ENCODE data around the gene AAMP. TPM values are rescaled to one million over a fixed set of nuclear protein-coding genes. Genes with fewer than 3 reads are reported as not detected.
A peak's percentile ranks its signal among the peaks of the same experiment; 100 is the strongest.

AAMP gene
- total and polyA plus RNA-seq, 9 donors, result 71.1 to 144 (median 106) TPM

GRCh38 chr2:218286570-218287459 is 16.9 kb upstream of the AAMP start:
- intact Hi-C loops (cut with DNase I), result no loop called here
- TF ChIP-seq POLR2A (IDR thresholded peaks at IDR 0.05) (no peak), EP300 (IDR thresholded peaks at IDR 0.05) (peak; percentile 18), CTCF (IDR thresholded peaks at IDR 0.05) (no peak)
- no peaks in the 10 kb centered on the region for H3K36me3 ChIP-seq
- H3K27me3 ChIP-seq, result no peaks in the 10 kb centered on the region
- DNase-seq, result peak; percentile 81 to 89 (median 85)
- H3K4me1 ChIP-seq (ENCODE audit: insufficient read depth), result peaks cover 31% of the 10 kb centered on the region
- no peaks in the 10 kb centered on the region for H3K9me3 ChIP-seq
- peak overlapping the region; percentile 26 for H3K4me3 ChIP-seq
- 3 to 7% (median 4%) methylated on average over 11 of the region's 11 CpGs for WGBS, 3 donors
- peak overlapping the region; percentile 58 to 88 for H3K27ac ChIP-seq

- Histone ChIP-seq H3K4me3 (no peak overlapping the region), H3K9me3 (no peaks in the 10 kb centered on the region), H3K27me3 (no peaks in the 10 kb centered on the region), H3K4me1 (ENCODE audit: insufficient read depth) (peaks cover 31% of the 10 kb centered on the region), H3K27ac (peak overlapping the region; percentile 58 to 88), H3K36me3 (no peaks in the 10 kb centered on the region)
- WGBS, 3 donors, result 35 to 39% (median 39%) methylated on average over 6 of the region's 6 CpGs
- peak in 1 of 5 donors; percentile 58 for DNase-seq
- TF ChIP-seq CTCF (IDR thresholded peaks at IDR 0.05), result no peak
- intact Hi-C loops (cut with DNase I), result no loop called here
Observed at GRCh38 chr2:218285604-218286003, 15.7 kb upstream of the AAMP start.

GRCh38 chr2:218284106-218284811 is 14.3 kb upstream of the AAMP start:
- no peaks in the 10 kb centered on the region for H3K36me3 ChIP-seq
- no peak overlapping the region for H3K27ac ChIP-seq
- DNase-seq, result no peak
- WGBS, 3 donors, result 54 to 64% (median 60%) methylated on average over 16 of the region's 16 CpGs
- no peaks in the 10 kb centered on the region for H3K27me3 ChIP-seq
- intact Hi-C loops (cut with DNase I), result no loop called here
- H3K4me1 ChIP-seq (ENCODE audit: insufficient read depth), result peaks cover 25% of the 10 kb centered on the region
- no peaks in the 10 kb centered on the region for H3K9me3 ChIP-seq
- H3K4me3 ChIP-seq, result no peak overlapping the region
- TF ChIP-seq EP300 (IDR thresholded peaks at IDR 0.05), result no peak
- no peak for TF ChIP-seq POLR2A (IDR thresholded peaks at IDR 0.05)
- no peak for TF ChIP-seq CTCF (IDR thresholded peaks at IDR 0.05)

GRCh38 chr2:218282173-218282991 is 12.4 kb upstream of the AAMP start:
- 54 to 56% (median 54%) methylated on average over 17 of the region's 17 CpGs for WGBS, 3 donors
- no peak for TF ChIP-seq POLR2A (IDR thresholded peaks at IDR 0.05)
- TF ChIP-seq EP300 (IDR thresholded peaks at IDR 0.05), result no peak
- TF ChIP-seq CTCF (IDR thresholded peaks at IDR 0.05), result no peak
- no peak overlapping the region for H3K27ac ChIP-seq
- no peak for DNase-seq
- no peak overlapping the region for H3K4me3 ChIP-seq
- no peaks in the 10 kb centered on the region for H3K27me3 ChIP-seq
- H3K9me3 ChIP-seq, result no peaks in the 10 kb centered on the region
- peaks cover 21% of the 10 kb centered on the region for H3K4me1 ChIP-seq (ENCODE audit: insufficient read depth)
- intact Hi-C loops (cut with DNase I), result no loop called here
- no peaks in the 10 kb centered on the region for H3K36me3 ChIP-seq
